Measurements from ENCODE around the gene KIF25. TPM values are rescaled to one million over a fixed set of nuclear protein-coding genes. Genes with fewer than 3 reads are reported as not detected.
A peak's percentile ranks its signal among the peaks of the same experiment; 100 is the strongest.

Gene KIF25
- total RNA-seq, 4 donors from 2014 or later, result 0.16 to 1.0 TPM; not detected in 2

- intact Hi-C loops (cut with DNase I; ENCODE audit: low total_unique reads) (no loop called here), in situ Hi-C loops (cut with MboI; ENCODE audit: low sequenced_read_pairs in 4 of 4) (no loop called here)
- no peaks in the 10 kb centered on the region for H3K9me3 ChIP-seq
- H3K4me1 ChIP-seq, result no peaks in the 10 kb centered on the region
- no peak for ATAC-seq
- DNase-seq, result no peak
- TF ChIP-seq POLR2A (IDR thresholded peaks at IDR 0.05), result no peak
- no peak for TF ChIP-seq CTCF (IDR thresholded peaks at IDR 0.05 in 4 of 5, conservative IDR thresholded peaks at IDR 0.05 in 1 of 5)
- no peaks in the 10 kb centered on the region for H3K36me3 ChIP-seq
- H3K27ac ChIP-seq, result no peak overlapping the region
- no peaks in the 10 kb centered on the region for H3K27me3 ChIP-seq
- H3K4me3 ChIP-seq, result no peak overlapping the region
Measured at GRCh38 chr6:167990016-167990945, 7.2 kb upstream of the KIF25 start.

GRCh38 chr6:167993169-167993568 lies 4.3 kb upstream of the KIF25 start:
- Histone ChIP-seq H3K27me3 (no peaks in the 10 kb centered on the region), H3K4me3 (no peak overlapping the region), H3K9me3 (no peaks in the 10 kb centered on the region), H3K36me3 (no peaks in the 10 kb centered on the region), H3K4me1 (no peaks in the 10 kb centered on the region), H3K27ac (peak overlapping the region; percentile 57 to 76 (median 63))
- intact Hi-C loops (cut with DNase I; ENCODE audit: low total_unique reads) (no loop called here), in situ Hi-C loops (cut with MboI; ENCODE audit: low sequenced_read_pairs in 4 of 4) (no loop called here)
- DNase-seq, result peak in 1 of 2 donors; percentile 13
- TF ChIP-seq CTCF (IDR thresholded peaks at IDR 0.05 in 4 of 5, conservative IDR thresholded peaks at IDR 0.05 in 1 of 5) (no peak), POLR2A (IDR thresholded peaks at IDR 0.05) (peak; percentile 21 to 54)
- ATAC-seq, result peak; percentile 76 to 79

GRCh38 chr6:167993831-167994230 lies 3.6 kb upstream of the KIF25 start:
- DNase-seq (no peak), ATAC-seq (no peak)
- TF ChIP-seq CTCF (IDR thresholded peaks at IDR 0.05 in 4 of 5, conservative IDR thresholded peaks at IDR 0.05 in 1 of 5), result no peak
- no peak for TF ChIP-seq POLR2A (IDR thresholded peaks at IDR 0.05)

GRCh38 chr6:167995302-167995701 lies 2.2 kb upstream of the KIF25 start:
- TF ChIP-seq CTCF (IDR thresholded peaks at IDR 0.05 in 4 of 5, conservative IDR thresholded peaks at IDR 0.05 in 1 of 5), result no peak
- no peak for TF ChIP-seq POLR2A (IDR thresholded peaks at IDR 0.05)
- in situ Hi-C loops (cut with MboI; ENCODE audit: low sequenced_read_pairs in 4 of 4), result no loop called here
- ATAC-seq (no peak), DNase-seq (no peak)
- H3K27me3 ChIP-seq, result no peaks in the 10 kb centered on the region
- no peak overlapping the region for H3K4me3 ChIP-seq
- no peaks in the 10 kb centered on the region for H3K9me3 ChIP-seq
- H3K36me3 ChIP-seq, result no peaks in the 10 kb centered on the region
- H3K27ac ChIP-seq, result peak overlapping the region in 1 of 4 donors; percentile 66
- H3K4me1 ChIP-seq, result no peaks in the 10 kb centered on the region
- intact Hi-C loops (cut with DNase I; ENCODE audit: low total_unique reads), result no loop called here

More at GRCh38 chr6:167993831-167994230, 3.6 kb upstream of the KIF25 start:
- intact Hi-C loops (cut with DNase I; ENCODE audit: low total_unique reads) (no loop called here), in situ Hi-C loops (cut with MboI; ENCODE audit: low sequenced_read_pairs in 4 of 4) (no loop called here)
- H3K36me3 ChIP-seq, result no peaks in the 10 kb centered on the region
- peak overlapping the region; percentile 55 to 69 (median 62) for H3K27ac ChIP-seq
- no peaks in the 10 kb centered on the region for H3K9me3 ChIP-seq
- H3K27me3 ChIP-seq, result no peaks in the 10 kb centered on the region
- H3K4me1 ChIP-seq, result no peaks in the 10 kb centered on the region
- peak overlapping the region in 1 of 4 donors; percentile 29 for H3K4me3 ChIP-seq

All from gastrocnemius medialis (tissue), 4 donors.